ENCODE results near the gene MRFAP1L1. TPM values are rescaled to one million over a fixed set of nuclear protein-coding genes. Genes with fewer than 3 reads are reported as not detected.

Gene MRFAP1L1
- total and polyA plus RNA-seq, 2 donors (not counting 1 experiment from before 2014, with no cell fraction given) = 12.5 to 57.2 TPM

DNA sequence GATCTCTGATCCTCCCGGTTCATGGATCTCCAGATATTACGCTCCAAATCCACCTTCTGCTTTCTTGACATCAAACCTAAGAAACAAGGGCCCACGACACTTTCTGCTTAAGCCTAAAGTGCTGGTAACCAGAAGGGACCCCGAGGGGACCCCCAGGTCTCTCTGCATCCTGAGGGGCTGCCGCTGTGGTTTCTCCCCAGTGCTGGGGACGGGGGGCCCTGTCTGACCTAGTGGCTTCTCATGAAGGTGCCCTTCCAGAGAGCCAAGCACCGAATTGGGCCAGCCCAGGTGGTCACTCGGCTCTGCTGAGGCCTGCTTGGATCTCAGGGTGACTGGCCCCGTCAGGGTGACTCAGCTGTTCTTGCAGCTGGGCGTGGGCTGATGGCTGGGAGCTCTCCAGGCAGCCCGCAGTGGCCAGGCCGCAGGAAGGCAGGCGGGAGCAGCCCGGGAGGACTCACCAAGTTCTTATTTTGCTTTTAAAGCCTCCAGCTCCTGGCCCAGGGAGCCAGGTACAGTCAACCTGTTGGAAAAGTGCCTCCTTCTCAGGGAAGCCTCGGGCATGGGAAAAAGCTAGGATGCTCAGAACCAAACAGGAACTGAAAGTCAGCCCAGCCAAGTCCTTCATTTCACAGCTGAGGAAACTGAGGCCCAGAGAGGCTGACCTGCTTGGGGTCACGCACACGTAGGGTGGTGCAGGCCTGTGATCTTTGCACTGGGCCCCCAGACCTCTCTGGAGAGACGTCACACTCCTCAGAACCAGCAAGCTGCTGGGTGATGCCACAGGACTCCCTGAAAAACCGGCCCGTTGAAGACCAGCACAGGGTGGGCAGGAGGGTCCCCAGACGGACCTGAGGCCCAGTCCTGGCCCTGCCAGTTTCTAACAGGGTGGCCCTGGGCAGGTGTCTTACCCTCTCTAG lies 23.0 kb upstream of the MRFAP1L1 start:
- ChIA-PET CTCF (no interaction called here), POLR2A (no interaction called here)
- TF ChIP-seq EZH2 (IDR thresholded peaks at IDR 0.05; ENCODE audit: borderline replicate concordance, insufficient read depth, low read depth, low read length, poor library complexity, severe bottlenecking) = no peak
- TF ChIP-seq, protein P1, sequence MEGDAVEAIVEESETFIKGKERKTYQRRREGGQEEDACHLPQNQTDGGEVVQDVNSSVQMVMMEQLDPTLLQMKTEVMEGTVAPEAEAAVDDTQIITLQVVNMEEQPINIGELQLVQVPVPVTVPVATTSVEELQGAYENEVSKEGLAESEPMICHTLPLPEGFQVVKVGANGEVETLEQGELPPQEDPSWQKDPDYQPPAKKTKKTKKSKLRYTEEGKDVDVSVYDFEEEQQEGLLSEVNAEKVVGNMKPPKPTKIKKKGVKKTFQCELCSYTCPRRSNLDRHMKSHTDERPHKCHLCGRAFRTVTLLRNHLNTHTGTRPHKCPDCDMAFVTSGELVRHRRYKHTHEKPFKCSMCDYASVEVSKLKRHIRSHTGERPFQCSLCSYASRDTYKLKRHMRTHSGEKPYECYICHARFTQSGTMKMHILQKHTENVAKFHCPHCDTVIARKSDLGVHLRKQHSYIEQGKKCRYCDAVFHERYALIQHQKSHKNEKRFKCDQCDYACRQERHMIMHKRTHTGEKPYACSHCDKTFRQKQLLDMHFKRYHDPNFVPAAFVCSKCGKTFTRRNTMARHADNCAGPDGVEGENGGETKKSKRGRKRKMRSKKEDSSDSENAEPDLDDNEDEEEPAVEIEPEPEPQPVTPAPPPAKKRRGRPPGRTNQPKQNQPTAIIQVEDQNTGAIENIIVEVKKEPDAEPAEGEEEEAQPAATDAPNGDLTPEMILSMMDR (IDR thresholded peaks at IDR 0.05) = no peak
- Histone ChIP-seq H3K79me2 (ENCODE audit: control insufficient read depth, insufficient read depth, low read length) (no peaks in the 10 kb centered on the region), H3K4me2 (replicated peaks; ENCODE audit: low read depth, low read length, poor library complexity, severe bottlenecking) (no peak overlapping the region), H3K27ac (ENCODE audit: low read length in 2 of 2) (no peak overlapping the region), H4K20me1 (ENCODE audit: control insufficient read depth, insufficient read depth, low read length, poor library complexity, severe bottlenecking) (no peaks in the 10 kb centered on the region), H2AFZ (ENCODE audit: insufficient read depth, low read depth, low read length, poor library complexity, severe bottlenecking) (no peak overlapping the region), H3K9me3 (ENCODE audit: control extremely low read depth in 1 of 3, control insufficient read depth in 2 of 3, insufficient read depth in 1 of 3, low read length in 2 of 3) (no peaks in the 10 kb centered on the region), H3K27me3 (replicated peaks in 1 of 4; ENCODE audit: control extremely low read depth in 1 of 4, control insufficient read depth in 3 of 4, insufficient read depth in 4 of 4, low read length in 3 of 4) (peaks cover 0 to 3% (median 0%) of the 10 kb centered on the region in 4 experiments), H3K4me3 (ENCODE audit: control extremely low read depth in 1 of 5, extremely low read depth in 1 of 5, insufficient read depth in 1 of 5, low read depth in 2 of 5, low read length in 4 of 5) (no peak overlapping the region), H3K9ac (ENCODE audit: low read length) (no peak overlapping the region), H3K36me3 (replicated peaks in 1 of 2; ENCODE audit: control extremely low read depth in 1 of 2, control insufficient read depth in 1 of 2, extremely low read depth in 1 of 2, insufficient read depth in 2 of 2, low read length in 1 of 2) (no peaks in the 10 kb centered on the region), H3K4me1 (ENCODE audit: control insufficient read depth in 2 of 2, insufficient read depth in 2 of 2, low read length in 2 of 2) (no peaks in the 10 kb centered on the region)
- 78% methylated on average over 20 of the region's 21 CpGs for WGBS (ENCODE audit: insufficient coverage)
- H3K4me1 Mint-ChIP-seq = no peaks in the 10 kb centered on the region
- DNase-seq (no peak), ATAC-seq (ENCODE audit: low read depth) (no peak)
- H3K27me3 Mint-ChIP-seq = peaks cover 18% of the 10 kb centered on the region
- no peak overlapping the region for H3K4me3 Mint-ChIP-seq
- H3K9me3 Mint-ChIP-seq (ENCODE audit: insufficient read depth) = no peaks in the 10 kb centered on the region
- intact Hi-C loops (cut with micrococcal nuclease) = no loop called here
- no peak overlapping the region for H3K27ac Mint-ChIP-seq

DNA sequence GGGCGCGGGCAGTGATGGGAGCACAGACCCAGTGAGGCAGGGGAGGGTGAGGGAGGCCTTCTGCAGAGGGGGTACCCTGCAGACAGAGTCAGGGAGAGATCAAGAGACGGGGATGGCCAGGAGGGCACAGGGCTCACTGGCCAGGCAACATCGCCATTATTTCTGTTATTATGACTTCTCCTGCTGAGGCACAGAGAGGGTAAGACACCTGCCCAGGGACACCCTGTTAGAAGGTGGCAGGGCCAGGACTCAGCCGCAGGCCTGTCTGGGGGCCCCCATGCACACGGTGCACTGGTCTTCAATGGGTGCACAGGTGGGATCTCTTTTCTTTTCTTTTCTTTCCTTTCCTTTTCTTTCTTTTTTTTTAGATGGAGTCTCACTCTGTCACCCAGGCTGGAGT lies 22.1 kb upstream of the MRFAP1L1 start:
- Histone ChIP-seq H3K79me2 (ENCODE audit: control insufficient read depth, insufficient read depth, low read length) (no peaks in the 10 kb centered on the region), H3K9ac (ENCODE audit: low read length) (no peak overlapping the region), H4K20me1 (ENCODE audit: control insufficient read depth, insufficient read depth, low read length, poor library complexity, severe bottlenecking) (no peaks in the 10 kb centered on the region), H3K4me2 (replicated peaks; ENCODE audit: low read depth, low read length, poor library complexity, severe bottlenecking) (no peak overlapping the region), H2AFZ (ENCODE audit: insufficient read depth, low read depth, low read length, poor library complexity, severe bottlenecking) (no peak overlapping the region), H3K9me3 (ENCODE audit: control extremely low read depth in 1 of 3, control insufficient read depth in 2 of 3, insufficient read depth in 1 of 3, low read length in 2 of 3) (no peaks in the 10 kb centered on the region), H3K4me1 (ENCODE audit: control insufficient read depth in 2 of 2, insufficient read depth in 2 of 2, low read length in 2 of 2) (no peaks in the 10 kb centered on the region), H3K36me3 (replicated peaks in 1 of 2; ENCODE audit: control extremely low read depth in 1 of 2, control insufficient read depth in 1 of 2, extremely low read depth in 1 of 2, insufficient read depth in 2 of 2, low read length in 1 of 2) (no peaks in the 10 kb centered on the region), H3K4me3 (ENCODE audit: control extremely low read depth in 1 of 5, extremely low read depth in 1 of 5, insufficient read depth in 1 of 5, low read depth in 2 of 5, low read length in 4 of 5) (no peak overlapping the region), H3K27me3 (replicated peaks in 1 of 4; ENCODE audit: control extremely low read depth in 1 of 4, control insufficient read depth in 3 of 4, insufficient read depth in 4 of 4, low read length in 3 of 4) (peaks cover 0 to 3% (median 0%) of the 10 kb centered on the region in 4 experiments), H3K27ac (ENCODE audit: low read length in 2 of 2) (no peak overlapping the region)
- Mint-ChIP-seq H3K4me1 (no peaks in the 10 kb centered on the region), H3K9me3 (ENCODE audit: insufficient read depth) (no peaks in the 10 kb centered on the region), H3K4me3 (no peak overlapping the region), H3K27me3 (peaks cover 15% of the 10 kb centered on the region), H3K27ac (no peak overlapping the region)
- POLR2A ChIA-PET = no interaction called here
- ATAC-seq (ENCODE audit: low read depth) (no peak), DNase-seq (no peak)
- 99% methylated on average over 5 of the region's 6 CpGs for WGBS (ENCODE audit: insufficient coverage)
- CTCF ChIA-PET = interaction anchor here (1.6 kb wide), 1 partner anchor 10 kb away, joined by 5 read pairs; no protein-coding TSS in a partner anchor
- intact Hi-C loops (cut with micrococcal nuclease) = no loop called here
- TF ChIP-seq, protein P1 (IDR thresholded peaks at IDR 0.05) = no peak
- no peak for TF ChIP-seq EZH2 (IDR thresholded peaks at IDR 0.05; ENCODE audit: borderline replicate concordance, insufficient read depth, low read depth, low read length, poor library complexity, severe bottlenecking)
